Measurements from ENCODE around the gene COL18A1. TPM values are rescaled to one million over a fixed set of nuclear protein-coding genes. Genes with fewer than 3 reads are reported as not detected.

The COL18A1 gene
- polyA plus RNA-seq, 1 experiment, result 25.3 TPM

- DNase-seq (ENCODE audit: low read depth, low spot score), result no peak
- Histone ChIP-seq H3K4me3 (ENCODE audit: low read depth, low read length) (no peak overlapping the region), H3K27me3 (ENCODE audit: control insufficient read depth, insufficient read depth, low read length) (no peaks in the 10 kb centered on the region), H3K9me3 (ENCODE audit: control insufficient read depth, insufficient read depth, low read length) (peaks cover 15% of the 10 kb centered on the region), H3K27ac (ENCODE audit: low read depth, low read length) (no peak overlapping the region)
- ChIA-PET POLR2A (no interaction called here), CTCF (no interaction called here)
- no peak for TF ChIP-seq CTCF (IDR thresholded peaks at IDR 0.05; ENCODE audit: low read depth, low read length)
These were observed 22.9 kb upstream of the COL18A1 start for GRCh38 chr21:45381865-45382696.

- no peak overlapping the region for H3K4me3 ChIP-seq (ENCODE audit: low read depth, low read length)
- peaks cover 15% of the 10 kb centered on the region for H3K9me3 ChIP-seq (ENCODE audit: control insufficient read depth, insufficient read depth, low read length)
- TF ChIP-seq CTCF (IDR thresholded peaks at IDR 0.05; ENCODE audit: low read depth, low read length), result no peak
- ChIA-PET CTCF (no interaction called here), POLR2A (no interaction called here)
- no peaks in the 10 kb centered on the region for H3K27me3 ChIP-seq (ENCODE audit: control insufficient read depth, insufficient read depth, low read length)
- no peak for DNase-seq (ENCODE audit: low read depth, low spot score)
- H3K27ac ChIP-seq (ENCODE audit: low read depth, low read length), result no peak overlapping the region
These were observed 22.3 kb upstream of the COL18A1 start for GRCh38 chr21:45382697-45382997.

GRCh38 chr21:45383111-45383614, 21.8 kb upstream of the COL18A1 start:
- TF ChIP-seq CTCF (IDR thresholded peaks at IDR 0.05; ENCODE audit: low read depth, low read length), result no peak
- Histone ChIP-seq H3K27ac (ENCODE audit: low read depth, low read length) (no peak overlapping the region), H3K27me3 (ENCODE audit: control insufficient read depth, insufficient read depth, low read length) (no peaks in the 10 kb centered on the region), H3K9me3 (ENCODE audit: control insufficient read depth, insufficient read depth, low read length) (peaks cover 15% of the 10 kb centered on the region), H3K4me3 (ENCODE audit: low read depth, low read length) (no peak overlapping the region)
- ChIA-PET POLR2A (no interaction called here), CTCF (no interaction called here)
- DNase-seq (ENCODE audit: low read depth, low spot score), result no peak

GRCh38 chr21:45383615-45384201, 21.3 kb upstream of the COL18A1 start:
- no peaks in the 10 kb centered on the region for H3K27me3 ChIP-seq (ENCODE audit: control insufficient read depth, insufficient read depth, low read length)
- DNase-seq (ENCODE audit: low read depth, low spot score), result no peak
- no peak for TF ChIP-seq CTCF (IDR thresholded peaks at IDR 0.05; ENCODE audit: low read depth, low read length)
- ChIA-PET POLR2A (no interaction called here), CTCF (no interaction called here)
- peaks cover 15% of the 10 kb centered on the region for H3K9me3 ChIP-seq (ENCODE audit: control insufficient read depth, insufficient read depth, low read length)
- no peak overlapping the region for H3K27ac ChIP-seq (ENCODE audit: low read depth, low read length)
- no peak overlapping the region for H3K4me3 ChIP-seq (ENCODE audit: low read depth, low read length)
